Measurements from ENCODE around the gene HMG20A.

DNA sequence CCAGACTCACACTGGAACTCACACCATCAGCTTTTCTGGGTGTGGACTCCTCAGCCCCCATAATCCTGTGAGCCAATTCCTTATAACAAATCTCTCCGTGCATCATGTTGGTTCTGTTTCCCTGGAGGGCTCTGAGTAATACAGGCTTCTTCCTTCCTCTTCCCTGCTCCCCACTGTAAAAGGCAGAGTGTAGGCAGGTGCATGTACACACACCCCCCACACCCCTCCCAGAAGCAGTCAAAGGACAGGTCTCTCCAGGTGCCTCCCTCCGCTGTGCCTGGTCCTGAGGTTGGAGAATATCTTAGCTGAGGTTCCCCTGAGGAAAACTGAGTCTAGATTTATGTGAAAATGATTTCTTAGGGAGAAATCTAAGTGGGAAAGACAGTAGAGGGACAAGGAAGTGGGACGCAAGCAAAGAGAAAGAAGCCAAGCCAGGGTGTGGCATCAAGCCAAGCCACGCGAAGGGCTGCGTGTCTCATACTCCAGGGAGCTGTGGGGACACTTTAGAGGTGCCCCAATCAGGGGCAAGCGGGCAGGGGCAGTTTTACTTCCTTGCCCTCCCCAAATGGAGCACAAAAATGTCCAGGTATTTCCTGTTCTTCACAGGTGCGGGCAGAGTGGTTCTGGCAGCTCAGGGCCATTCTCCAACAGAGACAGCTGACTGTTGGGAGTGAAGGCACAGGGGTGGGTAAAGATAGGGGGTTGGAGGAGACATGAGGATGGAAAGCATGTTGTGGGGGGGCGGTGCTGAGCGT lies 86.6 kb downstream of the HMG20A start:
- TF ChIP-seq, protein P1, sequence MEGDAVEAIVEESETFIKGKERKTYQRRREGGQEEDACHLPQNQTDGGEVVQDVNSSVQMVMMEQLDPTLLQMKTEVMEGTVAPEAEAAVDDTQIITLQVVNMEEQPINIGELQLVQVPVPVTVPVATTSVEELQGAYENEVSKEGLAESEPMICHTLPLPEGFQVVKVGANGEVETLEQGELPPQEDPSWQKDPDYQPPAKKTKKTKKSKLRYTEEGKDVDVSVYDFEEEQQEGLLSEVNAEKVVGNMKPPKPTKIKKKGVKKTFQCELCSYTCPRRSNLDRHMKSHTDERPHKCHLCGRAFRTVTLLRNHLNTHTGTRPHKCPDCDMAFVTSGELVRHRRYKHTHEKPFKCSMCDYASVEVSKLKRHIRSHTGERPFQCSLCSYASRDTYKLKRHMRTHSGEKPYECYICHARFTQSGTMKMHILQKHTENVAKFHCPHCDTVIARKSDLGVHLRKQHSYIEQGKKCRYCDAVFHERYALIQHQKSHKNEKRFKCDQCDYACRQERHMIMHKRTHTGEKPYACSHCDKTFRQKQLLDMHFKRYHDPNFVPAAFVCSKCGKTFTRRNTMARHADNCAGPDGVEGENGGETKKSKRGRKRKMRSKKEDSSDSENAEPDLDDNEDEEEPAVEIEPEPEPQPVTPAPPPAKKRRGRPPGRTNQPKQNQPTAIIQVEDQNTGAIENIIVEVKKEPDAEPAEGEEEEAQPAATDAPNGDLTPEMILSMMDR (conservative IDR thresholded peaks at IDR 0.05; ENCODE audit: low read depth in 2 of 2), result no peak
- TF ChIP-seq NANOG (IDR thresholded peaks at IDR 0.05; ENCODE audit: borderline replicate concordance) (no peak), STAT1 (IDR thresholded peaks at IDR 0.05; ENCODE audit: unreplicated experiment) (no peak), POLR2AphosphoS5 (IDR thresholded peaks at IDR 0.05; ENCODE audit: low read depth) (no peak), EZH2phosphoT487 (IDR thresholded peaks at IDR 0.05; ENCODE audit: unreplicated experiment) (no peak), EZH2 (IDR thresholded peaks at IDR 0.05; ENCODE audit: low read depth, unreplicated experiment) (no peak), CREB1 (CRISPR knock-in tag; IDR thresholded peaks at IDR 0.05; ENCODE audit: low read depth) (no peak)
- TF ChIP-seq, protein P2, sequence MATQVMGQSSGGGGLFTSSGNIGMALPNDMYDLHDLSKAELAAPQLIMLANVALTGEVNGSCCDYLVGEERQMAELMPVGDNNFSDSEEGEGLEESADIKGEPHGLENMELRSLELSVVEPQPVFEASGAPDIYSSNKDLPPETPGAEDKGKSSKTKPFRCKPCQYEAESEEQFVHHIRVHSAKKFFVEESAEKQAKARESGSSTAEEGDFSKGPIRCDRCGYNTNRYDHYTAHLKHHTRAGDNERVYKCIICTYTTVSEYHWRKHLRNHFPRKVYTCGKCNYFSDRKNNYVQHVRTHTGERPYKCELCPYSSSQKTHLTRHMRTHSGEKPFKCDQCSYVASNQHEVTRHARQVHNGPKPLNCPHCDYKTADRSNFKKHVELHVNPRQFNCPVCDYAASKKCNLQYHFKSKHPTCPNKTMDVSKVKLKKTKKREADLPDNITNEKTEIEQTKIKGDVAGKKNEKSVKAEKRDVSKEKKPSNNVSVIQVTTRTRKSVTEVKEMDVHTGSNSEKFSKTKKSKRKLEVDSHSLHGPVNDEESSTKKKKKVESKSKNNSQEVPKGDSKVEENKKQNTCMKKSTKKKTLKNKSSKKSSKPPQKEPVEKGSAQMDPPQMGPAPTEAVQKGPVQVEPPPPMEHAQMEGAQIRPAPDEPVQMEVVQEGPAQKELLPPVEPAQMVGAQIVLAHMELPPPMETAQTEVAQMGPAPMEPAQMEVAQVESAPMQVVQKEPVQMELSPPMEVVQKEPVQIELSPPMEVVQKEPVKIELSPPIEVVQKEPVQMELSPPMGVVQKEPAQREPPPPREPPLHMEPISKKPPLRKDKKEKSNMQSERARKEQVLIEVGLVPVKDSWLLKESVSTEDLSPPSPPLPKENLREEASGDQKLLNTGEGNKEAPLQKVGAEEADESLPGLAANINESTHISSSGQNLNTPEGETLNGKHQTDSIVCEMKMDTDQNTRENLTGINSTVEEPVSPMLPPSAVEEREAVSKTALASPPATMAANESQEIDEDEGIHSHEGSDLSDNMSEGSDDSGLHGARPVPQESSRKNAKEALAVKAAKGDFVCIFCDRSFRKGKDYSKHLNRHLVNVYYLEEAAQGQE (IDR thresholded peaks at IDR 0.05; ENCODE audit: unreplicated experiment), result no peak

Measured in GM23338 (cell line).